Glutamatergic neuron (in vitro differentiated cells): ENCODE data around the gene CELA2A. TPM values are rescaled to one million over a fixed set of nuclear protein-coding genes. Genes with fewer than 3 reads are reported as not detected.
"Not testable (repeated sequence)": the region's sequence is repeated elsewhere in the genome, so short reads cannot be mapped to it uniquely, and the experiment has no call there.

Experiments used
- DNase-seq: peaks from one replicate; pipeline ENCODE4 v3.0.0; 2022
- H3K27ac Mint-ChIP-seq: one replicate; pipeline ENCODE4 v1.8.0; 2020; ENCODE audit warnings: mild to moderate bottlenecking, mixed read lengths, inconsistent platforms; ENCODE audit not compliant: unreplicated experiment
- H3K27me3 Mint-ChIP-seq: one replicate; pipeline ENCODE4 v1.8.0; 2020; ENCODE audit warnings: mild to moderate bottlenecking, moderate library complexity, mixed read lengths, inconsistent platforms; ENCODE audit not compliant: unreplicated experiment
- H3K36me3 Mint-ChIP-seq: one replicate; pipeline ENCODE4 v1.8.0; 2020; ENCODE audit warnings: mild to moderate bottlenecking, mixed read lengths, inconsistent platforms; ENCODE audit not compliant: unreplicated experiment
- H3K4me1 Mint-ChIP-seq: one replicate; pipeline ENCODE4 v1.8.0; 2020; ENCODE audit warnings: mild to moderate bottlenecking, low read depth, mixed read lengths, inconsistent platforms; ENCODE audit not compliant: unreplicated experiment
- H3K4me3 Mint-ChIP-seq: one replicate; pipeline ENCODE4 v1.8.0; 2020; ENCODE audit warnings: mild to moderate bottlenecking, mixed read lengths, inconsistent platforms; ENCODE audit not compliant: unreplicated experiment
- H3K9me3 Mint-ChIP-seq: one replicate; pipeline ENCODE4 v1.8.0; 2020; ENCODE audit warnings: mild to moderate bottlenecking, moderate library complexity, mixed read lengths, inconsistent platforms; ENCODE audit not compliant: unreplicated experiment
- CTCF ChIP-seq: fragments of 200-600 bp; sonication (generic); IDR thresholded peaks from one replicate; pipeline ENCODE4 v1.5.0; 2021; ENCODE audit not compliant: partially characterized antibody, unreplicated experiment
- total RNA-seq: library from RNA; stranded (reverse); fragmentation: NEBNext Ultra II Directional; extraction: Animal tissue kit (Norgen Biotek cat#: 25700); gene quantifications from one replicate; pipeline ENCODE4 v1.2.1, GENCODE V29; 2021; ENCODE audit not compliant: unreplicated experiment

Gene CELA2A
- total RNA-seq, 1 donor from 2014 or later = not detected

- peaks cover 3% of the 10 kb centered on the region for H3K9me3 Mint-ChIP-seq
These were observed 23.1 kb upstream of the CELA2A start for GRCh38 chr1:15433471-15433870.

GRCh38 chr1:15434739-15435138 lies 21.8 kb upstream of the CELA2A start:
- DNase-seq, H3K4me3 Mint-ChIP-seq, H3K27ac Mint-ChIP-seq, H3K36me3 Mint-ChIP-seq, H3K9me3 Mint-ChIP-seq, H3K4me1 Mint-ChIP-seq, H3K27me3 Mint-ChIP-seq: not testable (repeated sequence)

More at GRCh38 chr1:15433471-15433870, 23.1 kb upstream of the CELA2A start:
- no peaks in the 10 kb centered on the region for H3K36me3 Mint-ChIP-seq
- no peak overlapping the region for H3K27ac Mint-ChIP-seq
- TF ChIP-seq CTCF = no peak
- peaks cover 4% of the 10 kb centered on the region for H3K27me3 Mint-ChIP-seq
- DNase-seq = no peak
- H3K4me1 Mint-ChIP-seq = peaks cover 3% of the 10 kb centered on the region
- no peak overlapping the region for H3K4me3 Mint-ChIP-seq

GRCh38 chr1:15435239-15436077 lies 21.1 kb upstream of the CELA2A start:
- peaks cover 4% of the 10 kb centered on the region for H3K9me3 Mint-ChIP-seq
- H3K36me3 Mint-ChIP-seq = no peaks in the 10 kb centered on the region
- no peak overlapping the region for H3K27ac Mint-ChIP-seq
- no peak for TF ChIP-seq CTCF
- DNase-seq = no peak
- no peak overlapping the region for H3K4me3 Mint-ChIP-seq
- H3K4me1 Mint-ChIP-seq = peaks cover 2% of the 10 kb centered on the region
- H3K27me3 Mint-ChIP-seq = peaks cover 6% of the 10 kb centered on the region

- Mint-ChIP-seq H3K4me1 (peaks cover 2% of the 10 kb centered on the region), H3K9me3 (peaks cover 6% of the 10 kb centered on the region), H3K27ac (no peak overlapping the region), H3K36me3 (no peaks in the 10 kb centered on the region), H3K27me3 (peaks cover 6% of the 10 kb centered on the region), H3K4me3 (no peak overlapping the region)
- no peak for DNase-seq
- TF ChIP-seq CTCF = no peak
These were observed 19.6 kb upstream of the CELA2A start for GRCh38 chr1:15436881-15437442.

- H3K4me1 Mint-ChIP-seq = no peaks in the 10 kb centered on the region
- H3K36me3 Mint-ChIP-seq = no peaks in the 10 kb centered on the region
- H3K27me3 Mint-ChIP-seq = peaks cover 4% of the 10 kb centered on the region
- H3K9me3 Mint-ChIP-seq = peaks cover 3% of the 10 kb centered on the region
- no peak overlapping the region for H3K27ac Mint-ChIP-seq
- no peak for DNase-seq
- H3K4me3 Mint-ChIP-seq = no peak overlapping the region
- TF ChIP-seq CTCF = no peak
These were observed 17.2 kb upstream of the CELA2A start for GRCh38 chr1:15439325-15439724.
